Hematopoietic multipotent progenitor cell treated with erythropoietin and hydrocortisone succinate and interleukin-3 and kit ligand, for 4 days (in vitro differentiated cells): ENCODE results near the gene C19orf44.
"Not testable (repeated sequence)": the region's sequence is repeated elsewhere in the genome, so short reads cannot be mapped to it uniquely, and the experiment has no call there.

Experiments
- DNase-seq: peaks from one replicate; pipeline ENCODE4 v3.0.0-alpha.2; 2015

The C19orf44 gene

GRCh38 chr19:16470541-16470910 is 25.7 kb upstream of the C19orf44 start:
- DNase-seq: no peak

- peak; percentile 65 for DNase-seq
Measured at GRCh38 chr19:16470911-16471811, 25.0 kb upstream of the C19orf44 start.

- not testable (repeated sequence) for DNase-seq
Measured at GRCh38 chr19:16472559-16472899, 23.7 kb upstream of the C19orf44 start.

- DNase-seq: no peak
Measured at GRCh38 chr19:16472992-16473391, 23.2 kb upstream of the C19orf44 start.

- peak; percentile 60 for DNase-seq
Measured at GRCh38 chr19:16473875-16474392, 22.3 kb upstream of the C19orf44 start.

GRCh38 chr19:16476401-16476800 is 19.8 kb upstream of the C19orf44 start:
- peak; percentile 64 for DNase-seq

- DNase-seq: no peak
Measured at GRCh38 chr19:16477311-16477710, 18.9 kb upstream of the C19orf44 start.

- DNase-seq: no peak
Measured at GRCh38 chr19:16482745-16483144, 13.4 kb upstream of the C19orf44 start.

- DNase-seq: peak; percentile 53
Measured at GRCh38 chr19:16486476-16486875, 9.7 kb upstream of the C19orf44 start.

- no peak for DNase-seq
Measured at GRCh38 chr19:16496613-16496983, 404 bp downstream of the C19orf44 start.

GRCh38 chr19:16497042-16497441 is 848 bp downstream of the C19orf44 start:
- DNase-seq: no peak

- DNase-seq: no peak
Measured at GRCh38 chr19:16497837-16498236, 1.6 kb downstream of the C19orf44 start.

GRCh38 chr19:16504271-16504670 is 8.1 kb downstream of the C19orf44 start:
- DNase-seq: no peak

- DNase-seq: not testable (repeated sequence)
Measured at GRCh38 chr19:16506161-16506560, 10.0 kb downstream of the C19orf44 start.

- DNase-seq: no peak
Measured at GRCh38 chr19:16506961-16507360, 10.8 kb downstream of the C19orf44 start.

- DNase-seq: no peak
Measured at GRCh38 chr19:16508546-16508945, 12.4 kb downstream of the C19orf44 start.

- no peak for DNase-seq
Measured at GRCh38 chr19:16509141-16510061, 13.2 kb downstream of the C19orf44 start.

- not testable (repeated sequence) for DNase-seq
Measured at GRCh38 chr19:16512611-16513010, 16.4 kb downstream of the C19orf44 start.

- DNase-seq: no peak
Measured at GRCh38 chr19:16514383-16515019, 18.3 kb downstream of the C19orf44 start.

GRCh38 chr19:16516381-16516780 is 20.2 kb downstream of the C19orf44 start:
- DNase-seq: no peak

- DNase-seq: no peak
Measured at GRCh38 chr19:16516923-16517610, 20.9 kb downstream of the C19orf44 start.

- no peak for DNase-seq
Measured at GRCh38 chr19:16518061-16518460, 21.9 kb downstream of the C19orf44 start.
